ENCODE measurements around the gene PREB.

Gene PREB

DNA sequence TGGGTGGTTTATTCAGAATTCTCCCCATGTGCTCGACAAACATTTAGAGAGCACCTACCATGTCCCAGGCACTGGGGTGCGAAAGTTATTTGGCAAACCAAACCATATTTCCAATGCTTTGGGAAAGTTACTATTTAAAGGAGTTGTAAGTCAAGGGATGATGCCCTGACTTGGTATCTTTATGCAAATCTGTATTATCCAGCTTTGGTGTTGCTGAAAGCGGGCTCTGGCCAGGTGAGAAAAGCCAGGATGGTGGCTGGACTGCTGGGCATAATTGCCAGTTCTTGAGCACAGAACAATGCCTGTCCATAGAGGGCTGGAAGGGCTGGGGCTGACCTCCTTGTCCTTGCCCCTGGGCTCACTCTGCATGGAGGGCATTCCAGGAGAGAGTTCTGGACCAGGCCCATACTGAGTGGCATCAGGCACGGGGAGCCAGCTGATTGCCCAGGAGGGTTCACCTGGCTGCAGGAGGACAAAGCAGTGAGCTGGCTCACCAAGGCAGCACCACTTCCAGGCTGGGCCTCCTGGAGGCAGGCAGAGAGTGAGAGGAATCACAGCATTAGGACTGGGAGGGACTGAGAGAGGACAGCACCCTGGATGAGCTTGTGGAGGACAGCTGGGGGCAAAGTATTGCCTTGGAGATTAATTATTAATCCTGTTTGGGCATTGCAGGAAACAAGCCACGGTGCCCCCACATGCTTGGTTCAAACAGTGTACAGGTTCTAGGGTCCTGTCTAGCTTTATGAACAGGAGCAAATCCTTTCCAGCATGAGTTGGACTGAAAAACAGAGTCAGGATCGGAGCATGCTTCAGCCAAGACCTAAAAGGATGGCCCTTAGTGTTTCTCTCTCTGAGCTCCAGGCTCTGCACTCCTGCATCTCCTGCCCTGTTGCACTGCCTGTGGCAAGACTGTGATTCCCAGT is 40.7 kb downstream of the PREB start:
- Mint-ChIP-seq H3K4me3 (no peak overlapping the region), H3K9me3 (no peaks in the 10 kb centered on the region), H3K4me1 (peaks cover 33% of the 10 kb centered on the region), H3K27ac (no peak overlapping the region), H3K36me3 (ENCODE audit: low read depth) (no peaks in the 10 kb centered on the region), H3K27me3 (ENCODE audit: low read depth, poor library complexity) (peaks cover 28% of the 10 kb centered on the region)
- no peak for DNase-seq
- TF ChIP-seq CTCF (IDR thresholded peaks at IDR 0.05), result no peak

- Mint-ChIP-seq H3K4me3 (no peak overlapping the region), H3K27ac (no peak overlapping the region), H3K36me3 (ENCODE audit: low read depth) (no peaks in the 10 kb centered on the region), H3K9me3 (no peaks in the 10 kb centered on the region), H3K4me1 (peaks cover 32% of the 10 kb centered on the region), H3K27me3 (ENCODE audit: low read depth, poor library complexity) (peaks cover 34% of the 10 kb centered on the region)
- DNase-seq, result no peak
- TF ChIP-seq CTCF (IDR thresholded peaks at IDR 0.05), result no peak
Measured at GRCh38 chr2:27092696-27093429, 41.6 kb downstream of the PREB start.

DNA sequence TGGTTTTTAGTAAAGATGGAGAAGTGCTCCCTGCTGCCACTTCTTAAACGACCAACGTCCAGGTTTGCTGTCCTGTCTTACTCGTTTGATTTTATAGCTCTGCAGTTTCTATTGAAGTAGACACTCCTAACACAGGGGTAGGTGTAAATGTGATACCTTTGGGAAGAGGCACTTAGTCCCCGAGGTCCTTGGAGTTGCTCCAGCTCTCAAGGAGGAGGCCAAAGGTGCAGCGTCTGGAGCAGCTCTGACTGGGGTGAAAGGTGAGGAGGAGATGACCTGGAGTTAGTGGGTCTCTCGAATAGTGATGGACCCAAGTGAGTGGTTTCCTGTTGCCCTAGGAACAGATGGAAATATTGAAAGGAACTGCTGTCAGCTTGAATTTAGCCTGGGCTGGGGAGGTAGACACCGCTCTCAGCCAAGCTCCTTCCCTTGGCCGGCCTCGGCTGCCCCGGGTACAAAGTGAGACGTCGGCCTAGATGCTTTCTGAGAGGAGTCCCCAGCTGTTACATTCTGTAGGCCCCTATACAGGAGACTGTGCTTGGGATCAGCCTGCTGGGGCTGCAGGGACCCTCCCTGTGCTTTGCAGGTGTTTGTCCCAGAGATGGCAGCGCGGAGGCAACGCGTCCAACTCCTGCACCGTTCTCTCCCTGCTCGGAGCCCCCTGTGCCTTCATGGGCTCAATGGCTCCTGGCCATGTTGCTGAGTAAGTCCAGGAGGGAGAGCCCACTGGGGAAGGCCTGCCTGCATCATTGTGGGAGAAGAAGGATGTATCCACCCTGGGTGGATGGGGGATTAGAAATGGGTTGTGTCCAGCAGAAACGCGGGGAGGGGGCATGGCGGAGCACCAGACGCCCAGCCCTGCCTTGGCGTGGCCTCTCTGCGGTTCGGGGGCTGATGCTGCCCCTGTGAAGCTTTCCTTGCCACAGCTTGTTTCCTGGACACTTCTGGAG is 42.4 kb downstream of the PREB start:
- no peaks in the 10 kb centered on the region for H3K36me3 Mint-ChIP-seq (ENCODE audit: low read depth)
- DNase-seq, result no peak
- H3K4me3 Mint-ChIP-seq, result peak overlapping the region; percentile 9
- H3K27ac Mint-ChIP-seq, result no peak overlapping the region
- H3K9me3 Mint-ChIP-seq, result no peaks in the 10 kb centered on the region
- TF ChIP-seq CTCF (IDR thresholded peaks at IDR 0.05), result no peak
- H3K27me3 Mint-ChIP-seq (ENCODE audit: low read depth, poor library complexity), result peaks cover 42% of the 10 kb centered on the region
- peaks cover 40% of the 10 kb centered on the region for H3K4me1 Mint-ChIP-seq

DNA sequence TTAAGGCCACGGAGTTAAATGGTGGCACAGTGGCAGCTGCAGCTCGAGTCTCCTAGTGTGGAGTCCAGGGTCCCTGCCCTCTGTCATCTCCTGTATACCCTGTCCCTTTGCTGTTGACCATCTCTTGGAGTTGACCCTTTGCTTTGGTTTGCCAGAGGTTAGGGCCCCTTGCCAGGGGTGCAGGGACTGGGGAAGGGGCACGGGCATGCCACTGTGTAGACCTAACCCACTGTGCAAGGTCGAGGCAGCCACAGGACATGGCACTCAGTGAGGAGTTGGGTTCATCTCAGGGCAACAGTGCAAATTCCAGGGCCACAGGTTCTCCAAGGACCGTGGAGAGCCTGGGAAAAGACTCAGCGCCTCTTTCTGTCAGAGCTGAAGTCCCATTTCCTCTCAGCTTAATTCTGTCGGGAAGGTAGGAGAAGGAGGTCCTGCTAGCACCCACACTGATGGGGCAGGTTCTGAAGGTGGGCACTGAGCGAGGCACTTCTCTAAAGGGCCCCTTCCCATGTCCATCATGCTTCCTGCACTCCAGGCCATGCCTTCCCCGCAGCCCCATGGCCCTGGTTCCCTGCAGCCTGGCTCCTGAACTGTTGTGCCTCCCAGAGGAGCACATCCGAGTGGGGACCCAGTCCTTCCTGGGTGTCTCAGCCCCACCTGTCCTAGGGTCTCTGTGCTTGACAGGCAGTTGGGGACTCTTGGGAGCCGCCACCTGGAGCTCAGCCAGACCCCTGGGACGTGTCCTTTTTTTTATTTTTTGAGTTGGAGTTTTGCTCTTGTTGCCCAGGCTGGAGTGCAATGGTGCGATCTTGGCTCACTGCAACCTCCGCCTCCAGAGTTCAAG is 45.1 kb downstream of the PREB start:
- no peak for DNase-seq
- no peak overlapping the region for H3K4me3 Mint-ChIP-seq
- H3K9me3 Mint-ChIP-seq, result no peaks in the 10 kb centered on the region
- no peak for TF ChIP-seq CTCF (IDR thresholded peaks at IDR 0.05)
- no peaks in the 10 kb centered on the region for H3K36me3 Mint-ChIP-seq (ENCODE audit: low read depth)
- no peak overlapping the region for H3K27ac Mint-ChIP-seq
- peaks cover 37% of the 10 kb centered on the region for H3K27me3 Mint-ChIP-seq (ENCODE audit: low read depth, poor library complexity)
- H3K4me1 Mint-ChIP-seq, result peaks cover 32% of the 10 kb centered on the region

- Mint-ChIP-seq H3K9me3 (no peaks in the 10 kb centered on the region), H3K36me3 (ENCODE audit: low read depth) (no peaks in the 10 kb centered on the region), H3K4me1 (peaks cover 36% of the 10 kb centered on the region), H3K27me3 (ENCODE audit: low read depth, poor library complexity) (peaks cover 36% of the 10 kb centered on the region), H3K4me3 (peak overlapping the region; percentile 8), H3K27ac (no peak overlapping the region)
- DNase-seq, result no peak
- TF ChIP-seq CTCF (IDR thresholded peaks at IDR 0.05), result no peak
Measured at GRCh38 chr2:27088634-27089033, 45.8 kb downstream of the PREB start.
